Skin epidermis (tissue), 12 donors: ENCODE data around the gene UNKL.

Experiments used
- H3K27ac ChIP-seq, 21 experiments: fragments of 200-600 bp; sonication (generic) in 11 of 21; one replicate each; pipeline ENCODE4 v1.5.0; 2020; ENCODE audit warnings: mild to moderate bottlenecking in 3 of 21, inconsistent platforms in 2 of 21, moderate library complexity in 2 of 21
- H3K4me3 ChIP-seq, 7 experiments: fragments of 200-600 bp; sonication (generic) in 2 of 7; one replicate each; pipeline ENCODE4 v1.5.0; 2020; ENCODE audit warnings: inconsistent platforms in 2 of 7, mild to moderate bottlenecking in 2 of 7, moderate library complexity in 1 of 7

UNKL gene

DNA sequence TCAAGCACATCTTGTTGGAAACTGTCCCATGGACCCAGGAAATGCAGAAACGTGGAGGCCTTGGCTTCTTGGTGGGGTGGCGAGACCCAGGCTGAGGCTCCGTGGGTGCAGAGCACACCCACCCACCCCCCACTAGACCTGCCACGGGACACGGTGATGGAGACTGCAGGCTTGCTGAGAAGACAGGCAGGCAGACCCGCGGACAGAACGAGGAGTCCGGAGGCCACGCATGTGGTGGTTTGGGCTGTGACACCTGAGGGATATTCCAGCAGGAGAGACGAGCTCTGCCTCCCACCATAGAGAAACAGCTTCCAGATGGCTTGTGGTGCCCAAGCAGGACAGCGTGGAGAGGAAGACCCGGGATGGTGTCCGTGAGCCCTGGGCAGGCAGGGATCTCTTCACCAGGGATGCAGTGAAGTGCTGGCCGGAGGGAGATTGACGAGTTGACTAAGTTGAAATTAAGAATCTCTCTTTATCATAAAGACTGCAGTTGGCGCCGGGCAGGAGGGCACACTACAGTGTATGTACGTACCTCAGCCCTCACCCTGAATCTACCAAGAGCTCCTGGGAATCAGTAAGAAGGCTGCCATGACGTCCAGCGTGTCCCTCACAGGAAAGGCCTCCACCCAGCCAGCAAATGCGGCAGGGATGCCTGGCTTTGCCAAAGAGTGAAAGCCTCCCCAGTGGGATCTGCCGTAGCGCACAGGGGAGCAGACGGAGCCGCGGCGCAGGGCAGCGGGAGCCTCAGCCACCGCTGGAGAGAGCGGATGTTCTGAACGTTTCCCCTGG, 96.8 kb downstream of the UNKL start:
- Histone ChIP-seq H3K4me3 (no peak overlapping the region), H3K27ac (no peak overlapping the region)

DNA sequence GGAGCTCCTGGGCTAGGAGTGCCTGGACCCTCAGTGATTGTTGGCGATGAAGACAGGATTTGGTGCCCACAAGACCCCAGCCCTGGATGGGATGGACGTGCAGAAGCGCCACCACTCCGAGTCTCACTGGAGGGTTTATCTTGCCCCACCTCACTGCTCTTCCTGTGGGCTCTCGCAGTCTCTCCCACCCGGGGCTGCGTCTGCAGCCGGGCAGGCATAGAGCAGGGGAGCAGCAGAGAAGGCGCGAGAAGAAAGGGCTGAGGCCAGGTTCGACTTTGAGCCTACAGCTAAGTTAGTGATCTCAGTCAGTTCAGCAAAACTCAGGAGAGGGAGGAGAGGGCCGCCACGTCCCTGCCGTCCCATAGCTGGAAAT, 98.5 kb downstream of the UNKL start:
- no peak overlapping the region for H3K4me3 ChIP-seq
- H3K27ac ChIP-seq, result no peak overlapping the region

DNA sequence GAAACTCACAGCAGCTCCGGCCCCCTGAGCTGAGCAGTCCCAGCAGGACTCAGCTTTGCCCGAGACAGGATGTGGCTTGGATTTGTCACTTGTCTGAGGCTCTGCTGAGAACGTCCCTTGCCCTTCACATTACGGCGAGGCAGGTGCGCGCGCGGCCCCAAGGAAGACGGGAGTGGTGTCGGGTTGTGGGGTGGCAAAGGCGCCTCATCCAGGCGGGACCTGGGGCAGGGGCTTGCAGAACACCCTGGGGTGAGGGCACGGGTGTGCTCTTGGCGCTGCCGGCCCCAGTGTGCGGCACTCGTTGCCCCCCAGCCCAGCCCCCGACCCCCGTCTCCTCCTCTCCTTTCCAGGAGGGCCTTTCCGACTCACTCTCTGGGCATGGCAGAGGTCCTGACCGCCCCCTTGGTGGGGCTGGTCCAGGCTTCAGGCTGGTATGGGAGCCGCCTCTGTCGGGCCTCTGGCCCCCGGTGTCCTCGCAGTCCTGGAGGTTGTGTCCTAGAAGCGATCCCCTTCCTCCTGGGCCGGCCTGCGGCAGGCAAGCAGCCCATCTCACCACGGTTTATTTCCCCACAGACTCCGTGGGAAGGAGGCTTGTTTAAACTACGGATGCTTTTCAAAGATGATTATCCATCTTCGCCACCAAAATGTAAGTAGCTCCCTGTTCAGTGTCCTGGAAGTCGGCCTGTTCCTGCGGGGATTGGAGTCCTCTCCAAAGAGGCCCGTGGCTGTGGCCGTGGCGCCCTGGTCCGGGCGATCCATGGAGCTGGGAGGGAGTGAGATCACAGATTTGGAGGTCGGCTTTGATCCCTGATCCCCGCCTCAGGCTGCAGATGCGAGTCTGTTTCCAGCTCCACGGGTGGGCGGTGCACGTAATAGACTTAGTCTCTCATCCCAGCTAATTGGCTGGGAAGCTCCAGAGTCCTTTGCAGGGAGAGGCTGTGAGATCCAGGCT, 99.1 kb downstream of the UNKL start:
- no peak overlapping the region for H3K27ac ChIP-seq
- no peak overlapping the region for H3K4me3 ChIP-seq

DNA sequence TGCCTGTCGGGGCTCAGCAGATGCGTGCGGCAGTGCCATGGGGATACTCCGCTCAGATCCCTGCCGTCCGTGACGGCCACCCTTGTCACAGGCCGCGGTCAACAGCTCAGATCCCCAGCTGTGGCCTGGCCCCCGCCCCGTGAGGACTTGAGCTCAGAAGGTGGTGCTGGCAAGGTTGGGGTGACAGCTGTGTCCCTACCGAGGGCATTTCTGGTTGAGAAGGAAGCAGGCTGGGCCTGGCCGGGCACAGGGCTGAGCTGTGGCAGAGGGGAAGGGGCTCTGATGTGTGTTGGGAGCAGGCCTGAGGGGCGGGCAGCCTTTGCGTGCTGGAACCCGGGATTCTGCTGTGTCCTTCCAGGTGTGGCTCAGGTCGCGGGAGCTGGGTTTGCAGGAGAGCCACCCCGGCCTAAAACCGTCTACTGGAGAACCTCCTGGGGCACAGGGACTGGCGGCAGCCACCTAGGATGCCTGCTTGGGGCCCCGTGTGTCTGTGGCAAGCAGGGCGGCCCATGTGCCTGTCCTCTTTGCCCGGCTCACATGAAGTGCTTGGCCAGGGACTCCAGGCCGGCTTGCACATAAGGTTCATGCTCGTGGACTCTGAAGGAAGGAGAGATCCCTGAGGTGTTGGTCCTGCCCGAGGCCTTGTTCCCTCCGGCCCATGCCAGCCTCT, 100.0 kb downstream of the UNKL start:
- H3K4me3 ChIP-seq, result no peak overlapping the region
- no peak overlapping the region for H3K27ac ChIP-seq

DNA sequence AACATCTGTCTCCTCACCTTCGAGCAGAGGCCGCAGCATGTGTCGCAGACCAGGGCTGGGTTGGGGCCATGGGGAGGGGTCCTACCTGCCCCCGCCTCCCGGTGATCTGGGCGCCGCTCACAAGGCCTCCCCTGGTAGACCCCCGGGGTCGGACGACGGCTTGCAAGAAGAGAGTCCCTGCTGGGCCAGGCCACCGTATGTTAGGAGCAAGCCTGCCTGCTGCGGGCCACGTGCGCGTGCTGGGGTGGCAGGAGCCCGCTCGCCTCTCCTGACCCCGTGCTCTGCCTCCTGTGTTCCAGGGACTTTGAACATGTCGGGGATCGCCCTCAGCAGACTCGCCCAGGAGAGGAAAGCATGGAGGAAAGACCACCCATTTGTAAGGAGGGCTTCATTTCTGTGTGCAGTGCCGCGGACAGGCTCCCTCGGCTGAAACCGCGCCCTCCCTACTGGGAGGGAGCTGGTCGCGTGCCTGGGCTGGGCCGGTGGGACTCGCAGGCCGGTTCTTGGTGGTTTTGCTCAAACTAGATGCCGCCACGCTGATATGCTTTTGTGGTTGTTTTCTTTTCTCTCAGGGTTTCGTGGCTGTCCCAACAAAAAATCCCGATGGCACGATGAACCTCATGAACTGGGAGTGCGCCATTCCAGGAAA, 100.7 kb downstream of the UNKL start:
- no peak overlapping the region for H3K4me3 ChIP-seq
- no peak overlapping the region for H3K27ac ChIP-seq
